GM19397 (cell line): Measurements from ENCODE around the gene CYP2F1.
"Not testable (repeated sequence)": the region's sequence is repeated elsewhere in the genome, so short reads cannot be mapped to it uniquely, and the experiment has no call there.

Experiments
- ATAC-seq: cut with Tn5 transposase; IDR thresholded peaks from one replicate; pipeline ENCODE4 v1.9.1; 2021; ENCODE audit warnings: mild to moderate bottlenecking, moderate library complexity; ENCODE audit not compliant: unreplicated experiment

CYP2F1 gene

GRCh38 chr19:41126765-41127203, 12.6 kb downstream of the CYP2F1 start:
- ATAC-seq: not testable (repeated sequence)

DNA sequence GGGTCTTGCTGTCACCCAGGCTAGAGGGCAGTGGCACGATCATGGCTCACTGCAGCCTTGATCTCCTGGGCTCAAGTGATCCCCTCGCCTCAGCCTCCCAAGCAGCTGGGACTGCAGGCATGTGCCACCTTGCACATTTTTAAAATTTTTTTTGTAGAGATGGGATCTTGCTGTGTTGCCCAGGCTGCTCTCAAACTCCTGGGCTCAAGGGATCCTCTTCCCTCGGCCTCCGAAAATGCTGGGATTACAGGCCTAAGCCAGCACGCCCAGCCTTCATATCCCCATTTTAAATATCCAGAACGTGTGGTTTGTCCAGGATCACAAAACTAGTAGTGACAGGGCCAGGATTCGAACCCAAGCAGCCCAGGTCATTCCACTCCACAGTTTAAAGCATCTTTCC, 13.1 kb downstream of the CYP2F1 start:
- not testable (repeated sequence) for ATAC-seq

- ATAC-seq: not testable (repeated sequence)
Measured at GRCh38 chr19:41127801-41128300, 13.6 kb downstream of the CYP2F1 start.

DNA sequence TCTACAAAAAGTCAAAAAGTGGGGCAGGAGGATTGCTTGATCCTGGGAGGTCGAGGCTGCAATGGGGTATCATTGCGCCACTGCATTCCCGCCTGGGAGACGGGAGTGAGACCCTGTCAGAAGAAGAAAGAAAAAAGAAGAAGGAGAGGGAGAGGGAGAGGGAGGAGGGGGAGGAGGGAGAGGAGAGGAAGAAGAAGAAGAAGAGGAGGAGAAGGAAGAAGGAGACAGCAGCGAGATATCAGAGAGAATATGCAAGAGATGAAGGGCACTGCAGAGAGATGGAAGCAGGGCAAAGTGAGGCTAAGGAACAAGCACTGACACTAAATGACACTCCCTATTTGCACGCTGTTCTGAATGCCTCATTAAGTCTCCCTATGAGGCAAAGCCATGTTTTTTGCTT, 14.5 kb downstream of the CYP2F1 start:
- no peak for ATAC-seq

GRCh38 chr19:41131186-41131585, 17.0 kb downstream of the CYP2F1 start:
- ATAC-seq: no peak

DNA sequence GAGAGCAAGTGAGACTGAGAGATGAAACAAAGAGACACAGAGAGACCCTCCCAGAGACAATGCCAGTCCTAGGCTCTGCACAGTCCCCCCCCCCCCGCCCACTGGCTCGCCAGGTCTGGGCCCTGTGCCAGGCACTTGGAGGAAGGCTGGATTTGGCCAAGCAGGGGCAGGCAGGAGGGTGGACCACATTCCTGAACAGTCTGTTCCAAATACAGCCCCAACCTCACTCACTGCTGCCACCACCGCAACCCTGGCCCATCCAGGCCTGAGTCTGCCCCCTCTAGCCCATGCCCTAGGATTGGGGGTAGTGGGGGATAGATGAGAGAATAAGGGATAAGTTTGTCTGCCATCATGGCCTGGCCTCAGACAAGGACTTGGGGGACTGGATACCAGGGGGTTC, 19.0 kb downstream of the CYP2F1 start:
- ATAC-seq: no peak

DNA sequence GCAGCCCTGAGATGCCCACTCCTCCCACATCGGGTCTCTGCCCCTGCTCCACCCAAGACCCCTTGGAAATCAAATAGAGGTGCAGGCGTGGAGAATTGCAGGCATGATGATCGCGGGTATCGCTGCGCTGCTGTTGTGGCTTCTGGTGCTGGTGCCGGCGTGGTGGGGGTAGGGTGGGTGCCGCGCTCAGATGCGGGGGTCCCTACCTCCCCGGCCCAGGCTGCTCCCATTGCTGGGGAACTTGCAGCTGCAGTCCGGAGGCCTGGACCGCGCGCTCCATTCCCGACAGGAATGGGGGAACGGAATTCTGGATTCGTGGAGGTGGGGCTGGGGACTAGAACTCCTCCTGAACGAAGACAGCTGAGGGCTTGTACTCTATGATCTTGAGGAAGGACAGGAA, 20.4 kb downstream of the CYP2F1 start:
- no peak for ATAC-seq

DNA sequence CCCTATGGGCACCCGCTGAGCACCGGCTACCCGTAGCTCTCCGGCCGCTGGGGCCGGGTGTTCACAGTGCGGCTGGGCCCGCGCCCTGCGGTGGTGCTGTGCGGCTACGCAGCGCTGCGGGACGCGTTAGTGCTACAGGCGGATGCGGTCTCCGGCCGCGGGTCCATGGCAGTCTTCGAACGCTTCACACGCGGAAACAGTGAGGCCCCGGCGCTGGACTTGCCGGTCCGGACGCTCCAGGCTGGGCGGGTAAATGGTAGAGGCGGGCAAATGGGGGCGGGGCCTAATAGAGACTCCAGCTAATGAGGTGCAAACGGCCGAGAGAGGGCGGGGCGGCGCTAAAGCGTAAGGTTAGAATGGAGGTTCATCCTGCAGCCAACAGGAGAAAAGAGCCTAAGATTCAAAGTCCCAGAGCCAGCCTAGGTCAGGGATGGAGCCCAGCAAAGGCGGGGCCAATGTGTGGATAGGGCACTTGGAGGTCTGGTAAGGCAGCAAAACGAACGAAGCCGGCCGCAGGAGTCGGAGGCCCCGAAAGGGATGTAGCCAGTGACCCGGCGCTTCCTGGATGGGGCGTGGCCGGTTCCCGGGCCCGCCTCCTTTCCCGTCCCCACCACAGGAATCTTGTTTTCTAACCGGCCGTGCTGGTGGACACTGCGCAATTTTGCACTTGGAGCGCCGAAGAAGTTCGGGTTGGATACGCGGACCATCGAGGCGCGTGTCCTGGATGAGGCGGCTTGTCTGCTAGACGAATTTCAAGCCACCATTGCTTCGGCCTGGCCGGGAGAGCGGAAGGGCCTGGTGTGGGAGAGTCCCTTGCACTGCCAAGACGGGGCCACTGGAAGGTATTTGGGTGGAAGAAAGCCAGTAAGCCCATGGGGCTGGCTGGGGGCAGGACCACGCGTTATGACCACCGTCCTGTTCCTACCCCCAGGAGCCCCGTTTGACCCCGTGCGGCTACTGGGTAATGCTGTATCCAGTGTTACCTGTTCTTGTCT, 21.5 kb downstream of the CYP2F1 start:
- not testable (repeated sequence) for ATAC-seq

GRCh38 chr19:41136636-41137455, 22.6 kb downstream of the CYP2F1 start:
- ATAC-seq: no peak

DNA sequence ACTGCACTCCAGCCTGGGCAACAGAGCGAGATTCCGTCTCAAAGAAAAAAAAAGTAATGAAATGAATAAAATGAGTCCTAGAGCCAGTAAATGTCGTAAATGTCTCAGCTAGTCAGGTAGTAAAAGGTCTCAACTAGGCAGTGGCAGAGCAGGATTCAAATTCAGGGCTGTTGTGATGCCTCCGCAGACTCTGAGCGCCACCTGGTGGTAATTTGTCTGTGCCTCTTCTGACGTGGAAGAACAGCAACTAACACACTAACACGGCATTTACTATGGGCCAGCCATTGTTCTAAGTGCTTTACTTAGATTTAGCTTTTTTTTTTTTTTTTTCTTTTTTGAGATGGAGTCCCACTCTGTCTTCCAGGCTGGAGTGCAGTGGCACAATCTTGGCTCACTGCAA, 30.2 kb downstream of the CYP2F1 start:
- ATAC-seq: no peak

DNA sequence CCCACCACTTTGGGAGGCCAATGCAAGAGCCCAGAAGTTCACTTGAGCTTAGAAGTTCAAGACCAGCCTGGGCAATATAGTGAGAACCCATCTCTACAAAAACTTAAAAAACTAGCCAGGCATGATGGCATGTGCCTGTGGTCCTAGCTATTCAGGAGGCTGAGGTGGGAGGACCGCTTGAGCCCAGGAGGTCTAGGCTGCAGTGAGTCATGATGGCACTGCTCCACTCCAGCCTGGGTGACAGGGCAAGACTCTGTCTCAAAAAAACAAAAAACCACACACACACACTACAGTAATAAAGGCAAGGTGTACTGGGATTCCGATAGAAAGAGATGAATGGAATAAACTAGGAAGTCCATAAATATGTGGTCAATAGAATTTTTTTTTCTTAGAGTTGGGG, 35.6 kb downstream of the CYP2F1 start:
- ATAC-seq: no peak

DNA sequence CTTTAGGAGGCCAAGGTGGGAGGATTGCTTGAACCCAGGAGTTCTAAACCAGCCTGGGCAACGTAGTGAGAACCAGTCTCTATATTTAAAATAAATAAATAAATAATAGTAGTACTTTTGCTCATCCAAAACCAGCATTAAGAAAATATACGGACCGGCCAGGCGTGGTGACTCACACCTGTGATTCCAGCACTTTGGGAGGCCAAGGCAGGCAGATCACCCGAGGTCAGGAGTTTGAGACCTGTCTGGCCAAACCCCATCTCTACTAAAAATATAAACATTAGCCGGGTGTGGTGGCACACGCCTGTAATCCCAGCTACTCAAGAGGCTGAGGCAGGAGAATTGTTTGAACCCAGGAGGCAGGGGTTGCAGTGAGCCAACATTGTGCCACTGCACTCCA, 36.8 kb downstream of the CYP2F1 start:
- ATAC-seq: not testable (repeated sequence)

GRCh38 chr19:41154060-41154459, 39.8 kb downstream of the CYP2F1 start:
- no peak for ATAC-seq

- ATAC-seq: no peak
Measured at GRCh38 chr19:41156207-41156606, 42.0 kb downstream of the CYP2F1 start.

DNA sequence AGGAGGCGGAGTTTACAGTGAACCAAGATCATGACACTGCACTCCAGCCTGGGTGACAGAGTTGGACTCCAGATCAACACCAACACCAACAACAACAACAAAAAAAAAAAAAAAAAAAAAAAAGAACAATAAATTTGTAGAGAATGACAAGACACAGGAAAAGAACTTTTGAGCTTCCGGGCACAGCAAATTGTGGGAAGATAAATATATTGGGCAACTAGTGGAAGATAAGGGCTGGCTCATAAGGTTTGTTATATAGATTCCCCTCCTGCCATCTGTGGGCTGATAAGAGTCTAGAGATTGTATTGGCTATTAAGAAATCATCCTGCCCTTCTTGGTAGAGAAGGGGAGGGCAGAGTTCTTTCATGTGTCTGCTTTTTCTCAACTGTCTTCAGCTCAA, 45.6 kb downstream of the CYP2F1 start:
- ATAC-seq: no peak

DNA sequence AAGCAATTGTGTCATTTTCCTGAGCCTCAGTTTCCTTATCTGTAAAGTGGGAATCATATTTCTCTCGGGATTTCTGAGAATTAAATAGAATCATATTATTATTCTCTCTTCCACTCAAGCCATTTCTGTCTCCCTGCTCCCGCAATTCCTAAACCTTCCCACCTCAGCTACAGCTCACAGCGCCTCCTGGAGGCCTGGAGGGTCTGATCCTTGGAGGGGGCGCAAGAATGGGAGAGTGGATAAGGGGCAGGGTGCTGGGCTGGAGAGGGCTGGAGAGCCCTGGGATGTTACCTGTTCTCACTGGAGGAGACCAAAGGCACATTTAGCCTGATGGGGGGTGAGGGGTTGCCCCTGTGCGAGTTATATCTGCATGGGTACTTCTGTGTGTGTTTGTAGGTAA, 47.7 kb downstream of the CYP2F1 start:
- ATAC-seq: no peak

GRCh38 chr19:41166944-41167804, 52.9 kb downstream of the CYP2F1 start:
- no peak for ATAC-seq

GRCh38 chr19:41172297-41173164, 58.3 kb downstream of the CYP2F1 start:
- ATAC-seq: no peak

- ATAC-seq: no peak
Measured at GRCh38 chr19:41174297-41174928, 60.2 kb downstream of the CYP2F1 start.
